ENCODE measurements around the gene SEMA5A. TPM values are rescaled to one million over a fixed set of nuclear protein-coding genes. Genes with fewer than 3 reads are reported as not detected.

SEMA5A gene
- total RNA-seq, 1 donor from 2014 or later = 1.3 TPM

DNA sequence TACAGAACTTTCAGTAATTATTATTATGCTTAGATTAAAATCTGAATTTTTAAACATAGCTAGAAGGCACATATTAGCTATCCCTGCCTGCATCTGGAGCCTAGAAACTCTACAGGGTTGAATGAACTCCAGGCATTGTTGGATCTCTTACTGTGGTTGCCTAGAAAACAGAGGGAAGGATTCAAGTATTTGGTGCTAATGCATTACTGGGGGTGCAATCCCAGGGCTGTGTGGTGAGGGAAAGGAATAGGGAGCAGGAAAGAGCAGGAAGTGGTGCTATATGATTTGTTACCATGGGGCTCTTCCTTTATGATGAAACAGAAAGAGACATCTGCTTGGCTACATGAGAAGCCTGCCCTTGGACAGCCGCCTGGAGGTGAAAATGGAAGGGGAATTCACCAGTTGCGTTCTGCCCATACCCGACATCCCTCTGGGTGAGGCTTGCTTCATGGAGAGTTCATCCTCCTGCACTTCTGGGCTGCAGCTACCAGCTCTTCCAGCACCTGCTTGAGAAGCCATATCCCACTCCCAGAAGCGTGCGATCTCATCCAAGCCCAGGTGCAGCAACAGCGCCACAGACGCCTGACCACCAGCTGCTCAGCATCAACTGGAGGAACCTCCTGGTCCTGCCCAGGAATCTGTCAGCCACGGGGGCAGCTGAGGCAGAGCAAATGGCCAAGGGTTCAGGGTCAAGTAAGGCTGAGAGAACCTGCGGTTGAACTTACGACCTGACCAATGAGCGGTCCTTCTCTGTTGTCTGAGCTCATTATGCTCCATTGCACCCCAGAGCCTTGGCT, 362.8 kb downstream of the SEMA5A start:
- intact Hi-C loops (cut with micrococcal nuclease) = no loop called here

DNA sequence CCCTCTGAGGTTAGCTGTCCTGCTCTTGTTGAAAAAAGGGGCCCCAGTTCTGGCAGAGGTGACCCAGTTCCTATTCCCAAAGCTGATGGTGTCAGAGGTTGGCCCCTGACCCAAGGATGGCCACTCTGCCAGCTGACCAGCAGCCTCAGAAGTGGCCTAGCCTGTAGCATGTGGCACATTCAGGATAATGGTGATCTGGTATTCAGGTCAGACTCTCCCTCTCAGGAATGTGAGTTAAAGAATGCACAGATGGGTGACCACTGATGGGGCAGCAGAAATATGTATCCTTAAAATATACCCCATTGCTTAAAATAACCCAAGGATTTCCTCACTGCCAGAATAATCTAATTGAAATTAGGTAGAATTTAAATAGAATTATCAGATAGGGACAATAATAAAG, 369.2 kb downstream of the SEMA5A start:
- intact Hi-C loops (cut with micrococcal nuclease) = no loop called here

DNA sequence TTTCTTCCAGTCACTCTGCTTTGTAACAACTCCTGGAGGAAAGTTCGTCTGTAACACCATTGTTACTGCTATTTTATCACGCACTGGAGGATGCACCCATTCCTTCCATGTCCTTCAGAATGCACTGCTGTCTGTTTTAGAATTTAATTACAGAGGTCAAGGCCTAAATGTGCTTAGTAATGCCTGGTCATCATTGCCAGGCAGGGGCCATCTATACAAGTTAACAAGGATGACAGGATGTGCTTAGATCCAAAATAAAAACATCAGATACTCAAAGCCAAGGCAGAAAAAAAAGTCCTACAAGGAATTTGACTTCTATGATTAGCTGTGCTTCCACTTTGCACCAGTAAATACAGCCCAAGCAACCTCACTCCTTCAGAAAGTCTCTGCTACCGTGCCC, 371.4 kb downstream of the SEMA5A start:
- intact Hi-C loops (cut with micrococcal nuclease) = no loop called here

DNA sequence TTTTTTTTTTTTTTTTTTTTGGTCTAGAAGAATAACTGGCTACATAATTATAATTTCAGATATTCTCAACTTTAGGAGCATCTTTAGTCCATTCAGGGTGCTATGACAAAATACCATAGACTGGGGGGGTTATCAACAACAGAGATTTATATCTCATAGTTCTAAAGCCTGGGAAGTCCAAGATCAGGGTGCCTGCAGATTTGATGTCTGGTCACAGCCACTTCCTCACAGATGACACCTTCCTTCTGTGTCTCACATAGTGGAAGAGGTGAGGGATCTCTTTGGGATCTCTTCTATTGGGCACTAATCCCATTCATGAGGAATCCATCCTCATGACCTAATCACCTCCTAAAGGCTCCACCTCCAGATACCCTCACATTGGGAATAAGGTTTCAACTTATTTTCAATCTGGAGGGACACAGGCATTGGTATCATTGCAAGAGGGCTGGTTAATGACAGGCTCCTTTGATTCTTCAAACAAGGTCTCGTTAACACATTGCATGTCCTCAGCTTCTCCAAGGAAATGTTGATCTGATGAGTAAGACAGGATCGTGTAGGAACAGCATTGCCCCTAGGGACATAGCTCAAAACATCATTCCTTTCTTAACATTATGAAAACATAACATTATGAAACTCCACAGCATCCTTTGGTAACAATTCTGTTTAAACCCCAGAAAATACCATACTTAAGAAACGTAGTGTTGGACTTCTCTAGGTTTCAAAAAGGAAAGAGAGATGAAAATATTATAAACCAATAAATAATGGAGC, 372.4 kb downstream of the SEMA5A start:
- intact Hi-C loops (cut with micrococcal nuclease) = no loop called here

DNA sequence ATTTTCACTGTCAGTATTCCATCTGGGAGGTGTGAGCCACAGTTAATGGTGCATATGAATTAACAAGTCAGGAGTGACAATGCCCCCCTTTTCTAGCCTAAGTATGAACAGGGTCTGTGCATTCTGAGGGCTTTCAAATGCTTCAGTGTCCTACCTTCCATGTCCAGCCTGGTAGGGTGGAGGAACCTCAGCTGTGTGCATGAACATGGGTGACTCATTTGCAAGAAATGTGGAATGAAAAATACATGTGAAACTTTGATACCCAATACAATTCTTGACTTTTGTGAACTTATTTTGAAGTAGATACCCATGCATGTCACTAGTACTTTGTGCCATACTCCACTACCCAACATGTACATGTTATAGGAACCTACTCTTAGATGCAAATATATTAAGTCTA, 375.8 kb downstream of the SEMA5A start:
- intact Hi-C loops (cut with micrococcal nuclease) = no loop called here

DNA sequence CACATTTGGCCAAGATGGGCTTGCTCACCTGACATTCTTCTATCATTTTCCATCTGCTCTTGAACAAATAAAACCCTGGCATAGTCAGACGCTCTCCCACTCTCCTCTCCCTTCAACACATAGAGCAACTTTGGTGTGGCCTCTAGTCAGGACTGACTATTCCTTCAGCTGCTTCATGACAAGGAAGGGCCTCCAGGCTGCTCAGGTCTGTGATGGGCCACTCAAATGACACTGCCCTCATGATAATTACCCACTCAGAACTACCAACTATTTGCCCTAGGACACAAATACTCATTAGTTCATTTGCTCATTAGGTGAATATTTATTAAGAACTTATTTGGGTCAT, 376.3 kb downstream of the SEMA5A start:
- intact Hi-C loops (cut with micrococcal nuclease) = no loop called here

DNA sequence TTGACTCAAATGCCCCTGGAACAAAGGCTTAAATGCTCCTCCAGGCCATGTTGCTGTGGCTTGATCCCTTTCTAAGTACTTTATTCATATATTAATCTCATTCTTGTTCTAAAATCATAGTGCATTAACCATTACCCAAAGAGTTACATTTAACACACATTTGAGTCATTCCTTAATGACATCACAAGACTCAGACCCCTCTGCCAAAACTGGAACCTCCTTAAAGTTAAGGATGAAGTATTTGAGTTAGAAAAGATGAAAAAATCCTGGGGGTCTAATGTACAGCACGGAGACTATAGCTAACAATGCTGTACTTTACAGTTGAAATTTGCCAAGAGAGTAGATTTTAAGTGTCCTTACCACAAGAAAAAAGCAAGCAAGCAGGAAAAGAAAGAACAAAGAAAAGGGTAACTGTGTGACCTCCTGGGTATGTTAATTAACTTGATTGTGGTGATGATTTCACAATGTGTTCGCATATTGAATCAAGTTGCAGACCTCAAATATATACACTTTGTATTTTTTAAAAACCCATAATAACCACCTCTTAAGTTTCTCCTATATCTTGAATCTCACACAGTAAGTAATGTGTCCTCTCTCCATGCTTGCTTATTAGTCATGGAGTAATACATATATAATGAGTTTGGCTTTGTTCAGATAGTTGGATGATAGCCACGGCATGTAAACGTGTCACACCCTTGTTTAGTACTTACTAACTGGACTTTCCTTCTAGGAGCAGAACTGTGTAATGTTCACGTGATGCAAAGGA, 376.9 kb downstream of the SEMA5A start:
- intact Hi-C loops (cut with micrococcal nuclease) = no loop called here

DNA sequence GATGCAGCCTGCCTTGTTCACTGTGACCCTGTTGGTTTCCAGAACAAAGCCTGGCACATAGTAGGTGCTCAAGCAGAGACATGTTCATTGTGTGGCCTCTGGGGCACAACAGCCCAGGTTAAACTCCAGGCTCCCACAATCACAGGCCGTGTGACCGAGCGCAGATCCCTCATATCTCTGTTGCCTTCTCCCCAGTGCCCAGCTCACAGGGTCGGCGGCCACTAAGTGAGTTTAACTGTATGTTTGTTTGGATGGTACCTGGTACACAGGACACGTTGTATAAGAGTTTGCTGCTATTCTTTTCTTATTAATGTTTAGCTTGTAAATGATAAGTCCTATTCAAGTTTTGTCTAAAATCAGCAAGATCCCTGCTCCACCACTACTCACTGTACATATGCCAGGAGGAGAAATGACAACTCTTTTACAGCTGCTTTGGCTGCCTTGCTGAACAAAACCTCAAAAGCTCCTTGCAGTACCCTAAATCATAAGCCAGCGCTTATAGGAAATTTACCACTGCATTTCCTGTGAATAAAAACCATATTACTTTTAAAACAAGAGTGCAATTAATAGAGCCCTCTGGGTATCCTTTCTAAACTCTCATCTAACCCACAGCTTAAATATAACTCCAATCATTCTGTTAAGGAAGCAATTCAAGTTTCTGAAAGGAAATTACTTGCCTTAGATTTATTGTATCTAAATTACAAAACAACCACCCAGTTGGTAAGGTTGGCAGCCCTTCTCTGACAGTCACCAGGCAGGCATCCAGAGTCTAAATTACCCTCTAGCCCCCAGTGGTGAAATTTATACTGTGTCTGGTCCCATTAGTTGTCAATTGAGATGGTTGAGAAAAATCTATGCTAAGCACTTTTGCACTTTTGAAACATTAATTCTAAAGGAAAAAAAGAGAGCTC, 379.4 kb downstream of the SEMA5A start:
- intact Hi-C loops (cut with micrococcal nuclease) = no loop called here

DNA sequence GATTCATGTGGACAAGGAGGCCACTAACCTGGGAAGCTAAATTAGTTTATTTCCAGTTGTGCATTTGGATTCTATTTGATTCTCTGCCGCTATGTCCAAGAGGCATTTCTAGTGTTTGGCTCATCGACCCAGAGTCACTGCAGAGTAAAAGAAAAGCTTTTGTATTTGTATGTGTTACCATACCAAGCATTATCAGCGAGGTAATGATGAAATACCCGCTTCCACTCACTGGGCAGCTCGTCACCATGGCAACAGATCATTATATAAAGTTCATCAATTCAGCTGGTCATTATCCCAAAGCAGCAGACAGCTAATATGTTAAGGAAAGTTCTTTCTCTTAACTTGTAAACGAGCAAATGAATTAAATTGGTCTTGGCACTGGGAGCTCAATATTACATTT, 380.3 kb downstream of the SEMA5A start:
- intact Hi-C loops (cut with micrococcal nuclease) = no loop called here

DNA sequence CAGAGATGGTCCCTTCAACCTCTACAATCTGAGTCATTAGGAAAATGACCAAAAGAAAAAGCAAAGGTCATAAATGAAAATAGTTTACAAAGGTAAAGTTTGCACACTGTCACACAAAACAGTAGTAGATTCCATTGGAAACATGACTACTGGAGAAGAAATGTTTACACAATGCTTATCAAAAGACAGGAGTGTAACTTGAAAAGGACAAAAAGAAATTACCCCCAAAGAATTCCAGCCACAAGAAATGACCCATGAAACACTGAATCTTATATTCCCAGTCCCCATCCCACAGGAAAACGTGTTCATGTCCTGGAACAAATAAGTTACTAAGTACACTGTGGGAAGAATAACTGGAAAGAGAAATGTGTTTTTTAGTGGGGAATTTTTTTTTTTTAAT, 385.1 kb downstream of the SEMA5A start:
- intact Hi-C loops (cut with micrococcal nuclease) = no loop called here

DNA sequence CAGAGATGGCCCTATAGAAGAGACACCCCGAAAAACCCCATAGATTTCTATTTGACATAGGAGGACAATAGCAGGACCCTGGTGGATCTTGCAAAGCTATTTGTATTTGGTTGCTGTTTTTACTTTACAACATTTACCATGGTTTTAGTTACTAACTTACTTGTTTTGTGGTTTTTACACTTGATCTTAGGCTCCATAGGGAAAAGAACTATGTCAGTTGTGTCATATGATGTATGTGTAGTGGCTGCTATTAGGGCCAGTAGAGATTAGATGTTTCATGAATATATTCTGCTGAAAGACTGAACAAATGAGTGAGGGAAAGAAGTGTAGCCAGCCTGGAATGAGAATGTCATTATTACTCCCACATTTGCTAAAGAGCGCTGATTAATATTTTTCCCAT, 388.1 kb downstream of the SEMA5A start:
- intact Hi-C loops (cut with micrococcal nuclease) = no loop called here

DNA sequence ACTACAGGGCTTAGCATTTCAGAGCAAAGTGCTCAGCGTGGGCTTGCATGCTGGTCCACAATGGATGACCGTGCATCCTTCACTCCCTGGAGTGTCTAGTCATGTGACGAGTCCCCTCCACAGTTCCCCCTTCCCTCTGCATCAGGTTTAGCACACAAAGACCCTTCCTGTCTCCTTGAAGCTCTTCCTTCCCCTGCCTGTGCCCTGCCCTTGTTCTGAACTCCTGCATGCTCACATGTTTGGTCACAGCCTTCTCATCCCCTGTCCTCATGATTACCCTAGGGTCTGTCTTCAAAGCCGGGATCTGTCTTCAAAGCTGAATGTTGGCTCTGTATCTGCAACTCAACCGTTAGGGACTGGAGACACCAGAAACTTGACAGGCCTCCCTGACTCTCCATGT, 388.9 kb downstream of the SEMA5A start:
- intact Hi-C loops (cut with micrococcal nuclease) = no loop called here

DNA sequence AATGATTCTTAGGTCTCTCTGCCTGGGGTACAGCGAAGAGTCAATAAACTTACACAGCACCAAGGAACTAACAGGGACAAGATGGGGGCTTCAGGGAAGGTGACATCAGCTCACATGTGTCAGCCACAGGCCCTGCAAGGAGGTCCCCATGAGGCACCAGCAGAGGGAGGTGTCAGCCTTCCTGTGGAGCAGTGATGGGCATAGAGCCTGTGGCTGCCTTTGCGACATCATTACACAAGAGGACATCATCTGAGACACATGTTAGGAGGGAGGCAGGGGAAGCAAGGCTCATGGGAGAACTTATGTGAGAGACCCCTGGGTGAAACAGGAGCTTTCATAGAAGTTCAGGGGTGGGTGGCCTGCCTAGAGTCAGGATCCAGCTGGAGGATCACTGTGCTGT, 389.6 kb downstream of the SEMA5A start:
- intact Hi-C loops (cut with micrococcal nuclease) = no loop called here

DNA sequence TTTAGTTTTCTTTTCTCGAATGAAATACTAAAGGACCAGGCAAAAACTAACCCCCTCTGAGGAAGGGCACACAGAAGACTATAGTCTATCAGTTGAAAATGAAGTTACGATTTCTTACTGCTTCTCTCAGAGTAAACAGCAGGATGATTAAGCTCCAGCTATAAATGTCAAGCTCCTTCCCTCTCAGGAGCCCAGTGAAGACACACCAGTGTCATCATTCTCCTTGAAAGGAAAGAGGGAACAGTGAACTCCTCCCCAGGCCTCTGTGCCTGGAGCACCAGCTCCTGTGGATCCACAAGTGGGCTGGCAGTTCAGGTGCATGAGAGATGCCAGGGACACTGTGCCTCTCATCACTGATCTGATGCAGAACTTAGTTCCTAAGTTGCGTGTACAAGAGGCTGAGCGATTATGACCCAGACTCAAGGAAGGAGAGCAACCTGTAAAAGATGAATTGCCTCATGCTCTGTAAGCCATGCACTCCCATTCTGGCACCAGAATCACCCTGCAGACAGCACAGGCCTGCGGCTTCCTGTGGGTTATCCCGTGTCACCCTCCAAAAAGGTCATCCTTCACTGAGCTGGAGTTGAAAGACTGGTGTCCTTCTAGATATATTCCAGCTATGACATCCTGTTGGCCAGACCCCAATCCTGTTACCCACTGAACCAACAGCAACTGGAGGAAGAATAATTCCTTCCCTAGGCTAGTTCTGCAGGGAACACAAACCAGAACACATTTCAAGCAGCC, 394.0 kb downstream of the SEMA5A start:
- intact Hi-C loops (cut with micrococcal nuclease) = no loop called here

DNA sequence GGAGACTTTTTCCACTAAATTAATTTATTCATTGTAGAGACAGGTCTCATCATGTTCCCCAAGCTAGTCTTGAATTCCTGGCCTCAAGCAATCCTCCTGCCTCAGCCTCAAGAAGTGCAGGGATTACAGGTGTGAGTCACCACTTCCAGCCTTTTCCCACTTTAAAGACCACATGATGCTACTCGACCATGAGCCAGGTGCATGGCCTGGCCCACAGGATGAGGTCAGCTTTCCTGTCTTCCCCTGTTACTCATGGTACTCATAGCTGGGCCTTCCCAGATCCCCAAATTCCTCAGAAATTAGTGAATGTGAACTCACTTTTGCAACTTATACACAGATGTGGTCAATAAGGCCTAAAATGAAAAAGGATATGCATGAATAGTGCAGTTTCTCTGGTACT, 395.9 kb downstream of the SEMA5A start:
- intact Hi-C loops (cut with micrococcal nuclease) = no loop called here

DNA sequence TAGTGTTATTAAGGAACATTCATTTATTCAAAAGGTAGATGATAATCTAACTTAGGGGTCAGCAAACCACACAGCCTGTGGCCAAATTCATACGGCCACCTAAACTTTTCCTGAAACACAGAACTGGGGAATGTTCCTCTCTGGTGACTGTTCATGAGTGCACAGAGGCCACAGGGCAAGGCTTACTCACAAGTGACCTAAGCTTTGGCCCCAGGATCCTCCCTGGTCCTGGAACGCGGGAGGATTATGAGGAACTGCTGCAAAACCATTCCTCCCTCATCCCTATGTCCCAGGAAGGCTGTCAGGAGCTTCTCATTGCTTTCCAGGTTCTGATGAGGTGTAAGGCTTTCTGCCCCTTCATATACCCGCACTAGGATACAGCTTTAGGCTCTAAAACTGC, 397.6 kb downstream of the SEMA5A start:
- intact Hi-C loops (cut with micrococcal nuclease) = no loop called here

DNA sequence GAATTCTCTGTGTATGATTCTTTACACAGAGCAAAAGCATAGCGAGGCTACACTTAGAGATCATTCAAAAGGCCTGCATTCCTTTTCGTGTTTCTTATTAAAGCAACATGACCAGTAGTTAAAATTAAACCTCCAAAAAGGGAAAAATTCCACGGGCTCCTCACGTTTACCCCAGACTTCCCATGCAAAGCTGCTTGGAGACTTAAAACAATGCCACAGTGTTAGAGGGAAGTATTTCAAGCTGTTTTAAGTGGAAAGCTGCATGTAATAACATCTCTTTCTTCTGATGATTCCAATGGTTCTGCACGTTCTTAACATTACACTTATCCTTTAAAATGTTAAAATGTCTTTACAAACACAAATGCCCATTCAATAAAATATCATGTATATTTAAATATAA, 405.2 kb downstream of the SEMA5A start:
- intact Hi-C loops (cut with micrococcal nuclease) = no loop called here

DNA sequence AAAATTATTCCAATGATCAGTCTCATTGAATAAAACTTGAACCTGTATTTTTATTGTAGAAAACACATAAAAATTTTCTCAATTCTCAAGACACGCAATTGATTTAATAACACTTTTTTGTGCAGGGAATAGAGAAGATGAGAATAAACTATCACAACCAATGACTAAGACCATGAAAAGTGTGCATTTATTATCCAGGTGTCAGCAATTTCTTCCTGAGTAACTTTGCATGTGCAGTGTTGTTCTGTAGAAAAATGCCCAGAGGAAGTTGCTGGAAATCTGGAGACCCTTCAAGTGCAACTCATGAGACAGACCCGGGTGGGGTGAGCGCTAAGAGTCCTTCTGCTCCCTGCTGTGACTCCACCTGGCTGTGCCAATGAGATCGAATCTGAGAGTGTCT, 405.7 kb downstream of the SEMA5A start:
- intact Hi-C loops (cut with micrococcal nuclease) = no loop called here

DNA sequence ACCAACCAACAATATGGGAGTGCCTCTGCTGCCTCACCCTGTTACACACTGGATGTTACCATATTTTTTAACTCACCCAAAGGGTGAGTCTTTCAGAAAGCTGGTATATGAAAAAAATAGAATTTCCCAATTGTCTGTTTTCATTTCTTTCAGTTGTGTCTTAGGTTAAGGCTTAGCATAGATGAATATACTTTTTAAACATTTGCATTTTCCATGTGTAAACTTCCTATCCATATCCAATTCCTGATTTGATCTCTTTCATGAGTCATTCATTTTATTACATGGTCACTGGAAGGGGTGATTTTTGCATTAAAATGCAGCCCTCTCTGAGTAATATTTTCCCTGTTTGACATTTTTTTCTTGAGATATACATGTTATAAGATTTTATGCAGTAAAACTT, 406.5 kb downstream of the SEMA5A start:
- intact Hi-C loops (cut with micrococcal nuclease) = no loop called here

DNA sequence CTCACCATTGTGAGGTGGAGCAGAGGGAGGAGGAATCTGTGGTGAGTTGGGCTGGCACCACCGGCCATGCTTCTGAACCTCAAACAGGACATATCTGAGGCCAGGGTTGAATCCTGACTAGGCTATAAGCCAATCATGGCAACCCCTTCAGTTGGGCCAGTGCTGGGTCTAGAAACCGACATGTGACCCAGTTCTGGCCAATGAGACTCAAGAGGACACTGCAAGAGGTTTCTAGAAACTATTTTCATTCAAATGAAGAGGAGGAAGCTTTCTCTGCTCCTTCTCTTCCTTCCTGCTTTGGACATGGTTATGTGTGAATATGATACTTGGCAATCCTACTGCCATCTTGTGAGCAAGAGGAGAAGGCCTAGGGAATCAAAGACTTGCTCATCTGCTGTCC, 417.7 kb downstream of the SEMA5A start:
- intact Hi-C loops (cut with micrococcal nuclease) = no loop called here

DNA sequence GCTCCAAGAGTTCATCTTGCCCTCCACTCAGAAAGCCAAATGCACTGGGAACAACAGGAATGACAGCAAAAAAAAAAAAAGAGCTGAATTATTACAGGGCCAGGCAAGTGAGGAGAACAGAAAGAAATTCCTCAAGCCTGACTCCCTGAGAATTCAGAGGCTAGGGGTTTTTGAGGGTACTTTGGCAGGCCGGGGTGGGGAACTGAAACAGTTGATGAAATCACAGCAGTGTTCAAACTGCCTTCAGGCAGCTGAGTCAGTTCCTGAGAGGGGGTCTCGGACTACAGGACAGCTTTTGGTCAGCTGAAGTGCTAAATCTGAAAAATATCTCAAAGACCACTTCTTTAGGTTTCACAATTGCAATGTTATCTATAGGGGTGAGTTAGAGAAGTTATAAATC, 419.4 kb downstream of the SEMA5A start:
- intact Hi-C loops (cut with micrococcal nuclease) = no loop called here

Measured in T-helper 2 cell treated with Interferon-gamma antibody and Interleukin-4, amounts not matched to agents 100 ng/mL and 5 ng/mL, for 36 hours (primary cell).